NCI-H1105 (cell line): ENCODE data around the gene CTNND2.
"Not testable (repeated sequence)": the region's sequence is repeated elsewhere in the genome, so short reads cannot be mapped to it uniquely, and the experiment has no call there.

Experiments used
- DNase-seq: peaks from one replicate; lab custom pipeline; 2025; lab: John Stamatoyannopoulos, UW

Gene CTNND2

GRCh38 chr5:11104210-11104609 is 800.0 kb downstream of the CTNND2 start:
- DNase-seq = no peak

GRCh38 chr5:11084111-11084510 is 820.1 kb downstream of the CTNND2 start:
- no peak for DNase-seq

- no peak for DNase-seq
These were observed 821.8 kb downstream of the CTNND2 start for GRCh38 chr5:11082404-11082945.

- DNase-seq = no peak
These were observed 827.2 kb downstream of the CTNND2 start for GRCh38 chr5:11076945-11077613.

GRCh38 chr5:11075035-11075805 is 829.0 kb downstream of the CTNND2 start:
- no peak for DNase-seq

GRCh38 chr5:11072568-11072967 is 831.7 kb downstream of the CTNND2 start:
- DNase-seq = no peak

GRCh38 chr5:11072076-11072475 is 832.2 kb downstream of the CTNND2 start:
- no peak for DNase-seq

GRCh38 chr5:11069041-11069440 is 835.2 kb downstream of the CTNND2 start:
- DNase-seq = no peak

- not testable (repeated sequence) for DNase-seq
These were observed 838.5 kb downstream of the CTNND2 start for GRCh38 chr5:11065723-11066122.

- no peak for DNase-seq
These were observed 839.3 kb downstream of the CTNND2 start for GRCh38 chr5:11064763-11065450.

GRCh38 chr5:11062397-11062796 is 841.8 kb downstream of the CTNND2 start:
- no peak for DNase-seq

- DNase-seq = no peak
These were observed 847.7 kb downstream of the CTNND2 start for GRCh38 chr5:11056560-11056959.

- no peak for DNase-seq
These were observed 850.2 kb downstream of the CTNND2 start for GRCh38 chr5:11054014-11054413.

GRCh38 chr5:11052871-11053270 is 851.4 kb downstream of the CTNND2 start:
- no peak for DNase-seq

GRCh38 chr5:11050596-11051304 is 853.5 kb downstream of the CTNND2 start:
- DNase-seq = no peak

- DNase-seq = no peak
These were observed 855.5 kb downstream of the CTNND2 start for GRCh38 chr5:11048760-11049159.

GRCh38 chr5:11047625-11048024 is 856.6 kb downstream of the CTNND2 start:
- DNase-seq = no peak

- DNase-seq = no peak
These were observed 857.2 kb downstream of the CTNND2 start for GRCh38 chr5:11047030-11047429.

- DNase-seq = no peak
These were observed 858.1 kb downstream of the CTNND2 start for GRCh38 chr5:11046160-11046559.

- no peak for DNase-seq
These were observed 858.8 kb downstream of the CTNND2 start for GRCh38 chr5:11045411-11045810.

- no peak for DNase-seq
These were observed 859.7 kb downstream of the CTNND2 start for GRCh38 chr5:11044581-11044980.

- no peak for DNase-seq
These were observed 860.4 kb downstream of the CTNND2 start for GRCh38 chr5:11043881-11044280.
